Astrocyte (in vitro differentiated cells and primary cell): Measurements from ENCODE around the gene HMCN2. TPM values are rescaled to one million over a fixed set of nuclear protein-coding genes. Genes with fewer than 3 reads are reported as not detected.

Experiments used
- DNase-seq: peaks from one replicate; pipeline ENCODE4 v3.0.0-alpha.2; 2010; ENCODE audit warnings: low read depth
- FAIRE-seq: peaks from 2 replicates; lab custom pipeline; 2011; peaks lifted over from hg19 to GRCh38; lab: Jason Lieb, UNC
- H2AFZ ChIP-seq: 2 replicates; pipeline ENCODE4 v1.6.0; 2012; ENCODE audit warnings: low read depth, low read length, inconsistent platforms
- H3K27ac ChIP-seq: 2 replicates; pipeline ENCODE4 v1.5.1; 2011; ENCODE audit warnings: low read depth, low read length, inconsistent platforms
- H3K27me3 ChIP-seq: 2 replicates; pipeline ENCODE4 v1.6.0; 2011; ENCODE audit warnings: low read length, inconsistent platforms; ENCODE audit not compliant: insufficient read depth
- H3K36me3 ChIP-seq: 2 replicates; pipeline ENCODE4 v1.5.1; 2011; ENCODE audit warnings: low read length, inconsistent platforms; ENCODE audit not compliant: insufficient read depth
- H3K4me1 ChIP-seq: 2 replicates; pipeline ENCODE4 v1.5.1; 2011; ENCODE audit warnings: low read length, inconsistent platforms; ENCODE audit not compliant: insufficient read depth
- H3K4me2 ChIP-seq: 2 replicates; pipeline ENCODE4 v1.6.0; 2012; ENCODE audit warnings: low read length, inconsistent platforms
- H3K4me3 ChIP-seq: 2 replicates; pipeline ENCODE4 v1.5.1; 2011; ENCODE audit warnings: low read depth, mild to moderate bottlenecking, low read length, inconsistent platforms; ENCODE audit not compliant: insufficient read depth
- H3K79me2 ChIP-seq: 2 replicates; pipeline ENCODE4 v1.6.0; 2012; ENCODE audit warnings: mild to moderate bottlenecking, low read length, inconsistent platforms; ENCODE audit not compliant: insufficient read depth
- H3K9ac ChIP-seq: 2 replicates; pipeline ENCODE4 v1.6.0; 2012; ENCODE audit warnings: mild to moderate bottlenecking, low read length, inconsistent platforms
- H3K9me3 ChIP-seq: 2 replicates; pipeline ENCODE4 v1.5.1; 2012; ENCODE audit warnings: low read depth, mild to moderate bottlenecking, low read length, inconsistent platforms; ENCODE audit not compliant: insufficient read depth
- H4K20me1 ChIP-seq: 2 replicates; pipeline ENCODE4 v1.6.0; 2012; ENCODE audit warnings: low read length, inconsistent platforms; ENCODE audit not compliant: insufficient read depth
- H3K27ac Mint-ChIP-seq: one replicate; pipeline ENCODE4 v1.8.0; 2021; ENCODE audit warnings: mild to moderate bottlenecking, mixed read lengths; ENCODE audit not compliant: unreplicated experiment
- H3K27me3 Mint-ChIP-seq: one replicate; pipeline ENCODE4 v1.8.0; 2021; ENCODE audit warnings: low read depth, mixed read lengths; ENCODE audit not compliant: unreplicated experiment
- H3K36me3 Mint-ChIP-seq: one replicate; pipeline ENCODE4 v1.8.0; 2021; ENCODE audit warnings: low read depth, mixed read lengths; ENCODE audit not compliant: unreplicated experiment
- H3K4me1 Mint-ChIP-seq: one replicate; pipeline ENCODE4 v1.8.0; 2021; ENCODE audit warnings: low read depth, mixed read lengths; ENCODE audit not compliant: unreplicated experiment
- H3K4me3 Mint-ChIP-seq: one replicate; pipeline ENCODE4 v1.8.0; 2021; ENCODE audit warnings: mild to moderate bottlenecking, moderate library complexity, mixed read lengths; ENCODE audit not compliant: unreplicated experiment
- H3K9me3 Mint-ChIP-seq: one replicate; pipeline ENCODE4 v1.8.0; 2021; ENCODE audit warnings: mild to moderate bottlenecking, mixed read lengths; ENCODE audit not compliant: unreplicated experiment
- EZH2 ChIP-seq: IDR thresholded peaks from 2 replicates; pipeline ENCODE4 v1.6.1; 2012; ENCODE audit warnings: mild to moderate bottlenecking, low read length, inconsistent platforms; ENCODE audit not compliant: insufficient read depth
- total RNA-seq: library from RNA; stranded (reverse); gene quantifications from 2 replicates; pipeline ENCODE4 v1.2.1, GENCODE V29; 2021
- TF ChIP-seq, protein P1 (sequence below): IDR thresholded peaks from 2 replicates; pipeline ENCODE4 v1.5.1; 2011; ENCODE audit warnings: low read depth, mild to moderate bottlenecking, inconsistent platforms, low read length, moderate library complexity; ENCODE audit not compliant: insufficient read depth

The HMCN2 gene
- total RNA-seq, 1 donor from 2014 or later, result 1.6 TPM

DNA sequence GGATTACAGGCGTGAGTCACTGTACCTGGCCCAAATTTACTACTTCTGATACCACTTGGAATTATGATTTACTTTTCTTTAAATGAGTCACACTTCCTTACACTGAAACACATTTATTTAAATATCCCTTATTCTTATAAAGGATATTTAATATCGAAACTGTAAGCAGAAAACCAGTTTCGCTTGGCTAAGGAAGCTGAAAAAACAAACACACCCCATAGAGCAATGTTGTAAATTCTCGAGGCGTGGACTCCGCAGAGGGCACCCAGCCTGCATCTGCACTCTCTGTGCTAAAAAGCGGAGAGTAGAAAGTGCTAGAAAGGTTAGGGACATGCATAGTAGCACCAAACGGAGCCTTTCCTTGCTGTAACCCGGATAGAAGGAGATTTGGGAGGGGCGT, 86.5 kb downstream of the HMCN2 start:
- H3K9me3 ChIP-seq, result no peaks in the 10 kb centered on the region
- no peak for TF ChIP-seq EZH2
- TF ChIP-seq, protein P1, sequence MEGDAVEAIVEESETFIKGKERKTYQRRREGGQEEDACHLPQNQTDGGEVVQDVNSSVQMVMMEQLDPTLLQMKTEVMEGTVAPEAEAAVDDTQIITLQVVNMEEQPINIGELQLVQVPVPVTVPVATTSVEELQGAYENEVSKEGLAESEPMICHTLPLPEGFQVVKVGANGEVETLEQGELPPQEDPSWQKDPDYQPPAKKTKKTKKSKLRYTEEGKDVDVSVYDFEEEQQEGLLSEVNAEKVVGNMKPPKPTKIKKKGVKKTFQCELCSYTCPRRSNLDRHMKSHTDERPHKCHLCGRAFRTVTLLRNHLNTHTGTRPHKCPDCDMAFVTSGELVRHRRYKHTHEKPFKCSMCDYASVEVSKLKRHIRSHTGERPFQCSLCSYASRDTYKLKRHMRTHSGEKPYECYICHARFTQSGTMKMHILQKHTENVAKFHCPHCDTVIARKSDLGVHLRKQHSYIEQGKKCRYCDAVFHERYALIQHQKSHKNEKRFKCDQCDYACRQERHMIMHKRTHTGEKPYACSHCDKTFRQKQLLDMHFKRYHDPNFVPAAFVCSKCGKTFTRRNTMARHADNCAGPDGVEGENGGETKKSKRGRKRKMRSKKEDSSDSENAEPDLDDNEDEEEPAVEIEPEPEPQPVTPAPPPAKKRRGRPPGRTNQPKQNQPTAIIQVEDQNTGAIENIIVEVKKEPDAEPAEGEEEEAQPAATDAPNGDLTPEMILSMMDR, result no peak
- no peak overlapping the region for H2AFZ ChIP-seq

DNA sequence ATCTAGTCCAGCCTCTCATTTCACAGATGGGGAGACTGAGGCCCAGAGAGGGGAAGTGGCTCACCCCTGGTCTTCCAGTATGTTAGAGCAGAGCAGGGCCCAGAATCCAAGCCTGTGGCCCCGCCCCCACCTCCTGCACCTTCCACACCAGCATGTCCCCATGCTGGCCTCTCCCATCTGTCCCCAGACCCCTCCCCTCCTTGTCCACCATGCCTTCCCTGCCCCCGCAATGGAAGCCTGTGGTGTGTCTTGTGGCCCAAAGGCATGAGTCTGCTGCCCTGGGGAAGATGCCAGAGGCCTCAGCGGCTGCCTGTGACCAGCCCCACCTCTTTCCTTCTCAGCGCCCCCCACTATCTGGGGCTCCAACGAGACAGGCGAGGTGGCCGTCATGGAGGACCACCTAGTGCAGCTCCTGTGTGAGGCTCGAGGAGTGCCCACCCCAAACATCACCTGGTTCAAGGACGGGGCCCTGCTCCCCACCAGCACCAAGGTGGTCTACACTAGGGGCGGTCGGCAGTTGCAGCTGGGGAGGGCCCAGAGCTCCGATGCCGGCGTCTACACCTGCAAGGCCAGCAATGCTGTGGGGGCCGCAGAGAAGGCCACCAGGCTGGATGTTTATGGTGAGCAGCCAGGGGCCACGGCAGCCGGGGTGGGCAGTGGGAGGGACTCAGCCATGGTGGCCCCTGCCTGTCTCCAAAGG, 87.2 kb downstream of the HMCN2 start:
- no peak for TF ChIP-seq EZH2
- TF ChIP-seq, protein P1, result no peak
- H3K36me3 ChIP-seq, result no peaks in the 10 kb centered on the region
- H3K4me1 ChIP-seq, result no peaks in the 10 kb centered on the region
- Mint-ChIP-seq H3K27me3 (peaks cover 35% of the 10 kb centered on the region), H3K27ac (no peak overlapping the region), H3K36me3 (no peaks in the 10 kb centered on the region), H3K4me1 (no peaks in the 10 kb centered on the region), H3K9me3 (peaks cover 3% of the 10 kb centered on the region), H3K4me3 (no peak overlapping the region)
- H3K4me2 ChIP-seq, result no peak overlapping the region
- H3K4me3 ChIP-seq, result no peak overlapping the region
- FAIRE-seq (no peak), DNase-seq (no peak)
- H3K79me2 ChIP-seq, result no peaks in the 10 kb centered on the region
- no peaks in the 10 kb centered on the region for H4K20me1 ChIP-seq
- H3K27ac ChIP-seq, result no peak overlapping the region
- no peak overlapping the region for H2AFZ ChIP-seq
- H3K9ac ChIP-seq, result no peak overlapping the region
- H3K27me3 ChIP-seq, result no peaks in the 10 kb centered on the region
- no peaks in the 10 kb centered on the region for H3K9me3 ChIP-seq

More for the DNA sequence above, 86.5 kb downstream of the HMCN2 start:
- Histone ChIP-seq H3K27ac (no peak overlapping the region), H3K27me3 (no peaks in the 10 kb centered on the region), H3K4me1 (no peaks in the 10 kb centered on the region), H3K79me2 (no peaks in the 10 kb centered on the region), H4K20me1 (no peaks in the 10 kb centered on the region), H3K4me3 (no peak overlapping the region), H3K9ac (no peak overlapping the region), H3K36me3 (no peaks in the 10 kb centered on the region), H3K4me2 (no peak overlapping the region)
- no peaks in the 10 kb centered on the region for H3K36me3 Mint-ChIP-seq
- no peaks in the 10 kb centered on the region for H3K4me1 Mint-ChIP-seq
- no peak overlapping the region for H3K4me3 Mint-ChIP-seq
- H3K9me3 Mint-ChIP-seq, result peaks cover 3% of the 10 kb centered on the region
- H3K27me3 Mint-ChIP-seq, result peaks cover 36% of the 10 kb centered on the region
- FAIRE-seq, result no peak
- no peak overlapping the region for H3K27ac Mint-ChIP-seq
- DNase-seq, result no peak

DNA sequence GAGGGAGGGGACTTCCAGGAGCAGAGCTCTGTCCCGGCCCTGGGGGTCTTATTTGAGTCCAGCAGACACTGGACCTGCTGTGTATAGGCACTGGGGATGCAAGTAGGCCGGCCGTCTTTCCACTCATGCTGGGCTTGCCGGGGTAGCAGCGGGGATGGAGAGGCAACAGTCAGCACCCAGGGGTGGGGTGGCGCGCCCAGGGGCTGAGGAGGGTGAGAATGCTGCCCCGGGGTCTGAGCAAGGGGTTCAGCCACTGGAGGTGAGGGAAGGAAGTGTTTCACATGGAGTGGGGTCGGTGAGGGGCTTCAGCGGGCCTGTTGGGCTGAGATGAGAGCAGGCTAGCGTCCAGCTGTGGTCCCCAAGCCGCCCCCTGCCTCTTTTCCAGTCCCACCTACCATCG, 88.8 kb downstream of the HMCN2 start:
- Mint-ChIP-seq H3K36me3 (peaks cover 4% of the 10 kb centered on the region), H3K4me3 (no peak overlapping the region), H3K27ac (no peak overlapping the region), H3K4me1 (no peaks in the 10 kb centered on the region), H3K27me3 (peaks cover 37% of the 10 kb centered on the region), H3K9me3 (peaks cover 7% of the 10 kb centered on the region)
- H3K27ac ChIP-seq, result no peak overlapping the region
- no peaks in the 10 kb centered on the region for H4K20me1 ChIP-seq
- no peak overlapping the region for H2AFZ ChIP-seq
- H3K36me3 ChIP-seq, result no peaks in the 10 kb centered on the region
- H3K79me2 ChIP-seq, result no peaks in the 10 kb centered on the region
- H3K9me3 ChIP-seq, result no peaks in the 10 kb centered on the region
- no peak overlapping the region for H3K9ac ChIP-seq
- DNase-seq, result no peak
- H3K27me3 ChIP-seq, result no peaks in the 10 kb centered on the region
- no peak for TF ChIP-seq EZH2
- TF ChIP-seq, protein P1, result no peak
- H3K4me2 ChIP-seq, result no peak overlapping the region
- no peak overlapping the region for H3K4me3 ChIP-seq
- no peak for FAIRE-seq
- no peaks in the 10 kb centered on the region for H3K4me1 ChIP-seq
